Heart right ventricle (tissue), 16 donors: ENCODE measurements around the gene SS18. TPM values are rescaled to one million over a fixed set of nuclear protein-coding genes. Genes with fewer than 3 reads are reported as not detected.

ENCODE experiments used
- ATAC-seq, 8 donors: fragments of 200-7000 bp; cut with Tn5 transposase; one replicate each; pipeline ENCODE4 v1.9.1; 2020; ENCODE audit warnings: mild to moderate bottlenecking in 8 of 8, moderate library complexity in 8 of 8, moderate number of reproducible peaks in 1 of 8
- DNase-seq, 2 donors: peaks; one replicate each; pipeline ENCODE4 v3.0.0-alpha.2; 2020
- H3K27ac ChIP-seq, 10 donors: fragments of 200-600 bp; sonication (generic) in 2 of 10; one replicate each; pipeline versions ENCODE4 v1.5.0 to v1.8.0; 2020 to 2022; ENCODE audit warnings: mild to moderate bottlenecking in 3 of 10
- H3K27me3 ChIP-seq, 7 donors: fragments of 200-600 bp; one replicate each; pipeline ENCODE4 v1.8.0; 2021 to 2022; ENCODE audit warnings: mild to moderate bottlenecking in 2 of 7
- H3K36me3 ChIP-seq, 9 donors: fragments of 200-600 bp; sonication (generic) in 1 of 9; one replicate each; pipeline versions ENCODE4 v1.5.0 to v1.8.0; 2020 to 2022; ENCODE audit warnings: mild to moderate bottlenecking in 2 of 9
- H3K4me1 ChIP-seq, 9 donors: fragments of 200-600 bp; sonication (generic) in 1 of 9; one replicate each; pipeline versions ENCODE4 v1.5.0 to v1.8.0; 2020 to 2022; ENCODE audit warnings: mild to moderate bottlenecking in 4 of 9
- H3K4me3 ChIP-seq, 10 donors: fragments of 200-600 bp; sonication (generic) in 2 of 10; one replicate each; pipeline versions ENCODE4 v1.5.0 to v1.8.0; 2020 to 2022; ENCODE audit warnings: mild to moderate bottlenecking in 7 of 10, moderate library complexity in 2 of 10
- H3K9me3 ChIP-seq, 11 donors: fragments of 200-600 bp in 10 of 11; sonication (generic) in 2 of 11; one replicate each; pipeline versions ENCODE4 v1.5.0 to v1.8.0; 2013 to 2022; ENCODE audit warnings: mild to moderate bottlenecking in 2 of 11, control low read depth in 1 of 11, moderate library complexity in 1 of 11
- WGBS, 2 donors: extraction: QIAGEN DNeasy Blood & Tissue Kit; methylation state at CpG; one replicate each; pipeline ENCODE4 v1.1.7; 2013; ENCODE audit warnings: inconsistent platforms in 1 of 2; 5-methylcytosine and 5-hydroxymethylcytosine counted together
- intact Hi-C, 10 donors: fragments of 100-400 bp; cut with DNase I; formaldehyde crosslinking; loops; one replicate each; pipeline versions ENCODE4 v1.11.1 to v1.14.2; 2022
- polyA plus RNA-seq, 2 donors: library from polyadenylated mRNA; stranded (reverse); fragments of 200-250 nt; gene quantifications; one replicate each; pipeline ENCODE4 v1.2.3, GENCODE V29; 2013
- total RNA-seq, 10 donors: library from RNA; stranded (reverse); fragmentation: NEBNext Ultra II Directional in 3 of 10; extraction: Animal tissue kit (Norgen Biotek cat#: 25700) in 3 of 10; gene quantifications; one replicate each; pipeline versions ENCODE4 v1.2.1 to v1.2.4, GENCODE V29; 2021 to 2023
- TF ChIP-seq, protein P1 (sequence below), 9 donors: fragments of 200-600 bp; sonication (generic) in 2 of 9; IDR thresholded peaks; one replicate each; pipeline versions ENCODE4 v1.5.0 to v1.8.0; 2021 to 2022; ENCODE audit warnings: antibody characterized with exemption in 9 of 9, mild to moderate bottlenecking in 5 of 9, moderate library complexity in 1 of 9
- donor health status: Arrhythmogenic right ventricular cardiomyopathy.
- donor health status: ischemic (EF 13 %, LVEDD 7.1; RV severe dilation, severe dysfunction).
- donor health status: healthy with polysubstance abuse.
- donor health status: DM: no; HTN: yes; CAD: no.
- donor health status: DM: no; HTN: no; CAD: no.
- donor health status: ischemic (EF 25% LVEDD 6.9; RV normal size, moderate dysfunction).
- donor health status: ischemic (EF 25% LVEDD 5.7; RV mildly dilated, moderate dysfunction).
- donor health status: healthy.
- donor health status: DM: yes; HTN: yes; CAD: no.
- donor health status: Ischemic cardiomyopathy.
- donor health status: ischemic (EF 35%, LVEDD 5.7; RV mildly dilated, moderate dysfunction).
- donor health status: nonischemic (EF 11% LVEDD 7.7; RV severe dilation, severe dysfunction).
- donor health status: DM: yes; HTN: yes; CAD: no.
- donor health status: PGD.
- donor health status: ischemic (EF 29% LVEDD 5.4; RV normal size, mild dysfunction).
- donor health status: nonischemic (EF 23%, LVEDD 6.1; RV moderate dilation, normal function).

Gene SS18
- total and polyA plus RNA-seq, 12 donors = 15.1 to 41.8 (median 33.9) TPM

DNA sequence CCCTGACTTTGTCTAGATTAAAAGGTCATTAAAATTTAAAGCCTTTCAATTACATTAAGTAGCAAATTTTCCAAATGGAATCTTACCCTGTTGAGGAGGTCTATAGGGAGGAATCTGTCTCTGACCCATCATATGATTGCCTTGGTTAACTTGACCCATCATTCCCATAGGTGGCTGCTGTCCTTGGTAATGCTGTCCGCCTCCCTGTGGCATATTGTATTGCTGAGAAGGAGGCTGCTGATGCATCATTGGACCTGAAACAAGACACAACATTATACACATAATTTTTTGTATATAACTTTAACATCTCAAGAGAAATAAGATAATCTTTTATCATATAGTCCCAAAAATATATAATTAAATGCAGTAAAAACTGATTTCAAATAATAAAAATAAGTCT is 51.2 kb downstream of the SS18 start:
- Histone ChIP-seq H3K4me1 (peaks cover 0 to 17% (median 6%) of the 10 kb centered on the region in 9 donors), H3K36me3 (peaks cover 0 to 55% (median 27%) of the 10 kb centered on the region in 9 donors), H3K4me3 (no peak overlapping the region), H3K27ac (no peak overlapping the region), H3K27me3 (no peaks in the 10 kb centered on the region), H3K9me3 (no peaks in the 10 kb centered on the region)
- ATAC-seq (no peak), DNase-seq (no peak)
- WGBS, 2 donors = 97 to 98% methylated on average over 1 of the region's 1 CpG
- TF ChIP-seq, protein P1, sequence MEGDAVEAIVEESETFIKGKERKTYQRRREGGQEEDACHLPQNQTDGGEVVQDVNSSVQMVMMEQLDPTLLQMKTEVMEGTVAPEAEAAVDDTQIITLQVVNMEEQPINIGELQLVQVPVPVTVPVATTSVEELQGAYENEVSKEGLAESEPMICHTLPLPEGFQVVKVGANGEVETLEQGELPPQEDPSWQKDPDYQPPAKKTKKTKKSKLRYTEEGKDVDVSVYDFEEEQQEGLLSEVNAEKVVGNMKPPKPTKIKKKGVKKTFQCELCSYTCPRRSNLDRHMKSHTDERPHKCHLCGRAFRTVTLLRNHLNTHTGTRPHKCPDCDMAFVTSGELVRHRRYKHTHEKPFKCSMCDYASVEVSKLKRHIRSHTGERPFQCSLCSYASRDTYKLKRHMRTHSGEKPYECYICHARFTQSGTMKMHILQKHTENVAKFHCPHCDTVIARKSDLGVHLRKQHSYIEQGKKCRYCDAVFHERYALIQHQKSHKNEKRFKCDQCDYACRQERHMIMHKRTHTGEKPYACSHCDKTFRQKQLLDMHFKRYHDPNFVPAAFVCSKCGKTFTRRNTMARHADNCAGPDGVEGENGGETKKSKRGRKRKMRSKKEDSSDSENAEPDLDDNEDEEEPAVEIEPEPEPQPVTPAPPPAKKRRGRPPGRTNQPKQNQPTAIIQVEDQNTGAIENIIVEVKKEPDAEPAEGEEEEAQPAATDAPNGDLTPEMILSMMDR (IDR thresholded peaks at IDR 0.05) = no peak
- intact Hi-C loops = no loop called here

DNA sequence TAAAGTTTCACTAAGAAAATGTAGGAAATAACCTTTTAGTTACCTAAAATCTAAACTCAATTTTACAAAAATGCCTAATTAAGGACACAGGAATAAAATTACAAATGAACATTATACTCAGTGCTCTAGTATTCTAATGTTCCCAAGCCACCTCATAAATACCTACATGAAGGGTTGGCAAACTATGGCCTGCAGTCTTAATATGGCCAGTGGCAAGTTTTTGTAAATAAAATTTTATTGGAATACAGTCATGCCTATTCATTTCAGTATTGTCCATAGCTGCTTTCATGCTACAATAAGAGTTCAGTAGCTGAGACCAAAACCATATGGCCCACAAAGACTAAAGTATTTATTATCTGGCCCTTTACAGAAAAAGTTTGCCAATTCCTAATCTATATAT is 53.8 kb downstream of the SS18 start:
- Histone ChIP-seq H3K9me3 (no peaks in the 10 kb centered on the region), H3K4me3 (no peak overlapping the region), H3K4me1 (peaks cover 0 to 17% (median 4%) of the 10 kb centered on the region in 9 donors), H3K27ac (no peak overlapping the region), H3K27me3 (no peaks in the 10 kb centered on the region), H3K36me3 (peaks cover 0 to 80% (median 52%) of the 10 kb centered on the region in 9 donors)
- no peak for ATAC-seq
- intact Hi-C loops = no loop called here
- TF ChIP-seq, protein P1 (IDR thresholded peaks at IDR 0.05) = no peak
- no peak for DNase-seq

DNA sequence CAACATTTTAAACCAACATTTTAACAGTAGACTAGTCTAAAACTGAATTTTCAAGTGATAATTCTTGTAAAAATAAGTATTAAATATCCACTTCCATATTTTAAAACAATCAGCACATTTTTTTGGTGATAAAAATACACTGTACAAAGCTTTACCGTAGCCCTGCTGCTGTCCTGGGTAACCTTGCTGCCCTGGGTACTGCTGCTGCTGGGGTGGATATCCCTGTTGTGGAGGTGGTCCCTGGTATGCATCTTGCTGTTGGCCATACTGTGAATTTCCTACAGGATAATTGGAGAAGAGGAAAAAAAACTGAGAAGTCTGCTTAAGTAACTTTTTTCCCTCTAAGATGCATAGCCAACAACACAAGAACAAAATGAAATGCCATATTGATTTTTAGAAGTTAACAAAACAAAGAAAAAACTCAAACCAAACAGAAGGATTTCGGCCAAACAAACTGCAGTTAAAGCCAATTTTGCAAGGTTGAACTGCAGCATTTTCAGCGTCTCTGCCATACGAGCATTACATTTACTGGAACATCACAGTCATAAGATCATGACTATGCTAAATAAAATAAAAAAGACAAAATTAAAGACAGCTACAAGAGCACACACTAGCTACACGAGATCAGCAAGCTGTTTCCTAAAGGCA is 55.4 kb downstream of the SS18 start:
- Histone ChIP-seq H3K27me3 (no peaks in the 10 kb centered on the region), H3K4me1 (peaks cover 0 to 3% (median 0%) of the 10 kb centered on the region in 9 donors), H3K4me3 (no peak overlapping the region), H3K9me3 (no peaks in the 10 kb centered on the region), H3K27ac (no peak overlapping the region), H3K36me3 (peaks cover 0 to 97% (median 64%) of the 10 kb centered on the region in 9 donors)
- WGBS, 2 donors = 94 to 95% methylated on average over 5 of the region's 5 CpGs
- TF ChIP-seq, protein P1 (IDR thresholded peaks at IDR 0.05) = no peak
- no peak for DNase-seq
- no peak for ATAC-seq
- intact Hi-C loops = no loop called here

DNA sequence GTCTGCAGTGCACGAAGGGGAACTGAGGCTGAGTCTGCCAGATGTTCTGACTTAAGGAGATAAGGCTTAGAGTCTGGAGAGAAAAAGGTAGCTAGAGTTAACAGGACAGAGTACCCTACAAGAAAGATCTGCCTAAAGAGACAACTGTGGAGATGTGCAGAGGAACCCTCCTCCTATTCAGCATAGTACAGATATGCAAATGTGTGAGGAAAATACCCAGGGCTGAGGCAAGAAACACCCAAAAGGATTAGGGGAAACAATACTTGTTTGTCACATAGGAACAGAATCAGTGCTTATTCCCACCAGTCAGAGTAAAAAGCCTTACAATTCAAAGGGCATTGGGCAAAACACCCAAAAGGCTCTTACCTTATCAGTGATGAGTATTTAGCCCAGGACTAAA is 67.8 kb downstream of the SS18 start:
- intact Hi-C loops = no loop called here
- Histone ChIP-seq H3K4me3 (no peak overlapping the region), H3K4me1 (peaks cover 0 to 4% (median 0%) of the 10 kb centered on the region in 9 donors), H3K27ac (no peak overlapping the region), H3K36me3 (peaks cover 0 to 100% (median 40%) of the 10 kb centered on the region in 9 donors), H3K27me3 (no peaks in the 10 kb centered on the region), H3K9me3 (peaks cover 0 to 7% (median 0%) of the 10 kb centered on the region in 11 donors)
- TF ChIP-seq, protein P1 (IDR thresholded peaks at IDR 0.05) = no peak
- DNase-seq = no peak
- 86 to 95% methylated on average over 1 of the region's 1 CpG for WGBS, 2 donors
- ATAC-seq = no peak
